Bronchial epithelial cell (primary cell): ENCODE results near the gene CFAP74. TPM values are rescaled to one million over a fixed set of nuclear protein-coding genes. Genes with fewer than 3 reads are reported as not detected.

Experiments
- DNase-seq: peaks from one replicate; pipeline ENCODE4 v3.0.0-alpha.2; 2010; ENCODE audit warnings: low read depth
- FAIRE-seq: peaks from 2 replicates; lab custom pipeline; 2011; peaks lifted over from hg19 to GRCh38; lab: Jason Lieb, UNC
- H3K27me3 ChIP-seq: 2 replicates; pipeline ENCODE4 v1.5.1; 2011; ENCODE audit warnings: low read length; ENCODE audit not compliant: control insufficient read depth, insufficient read depth
- H3K36me3 ChIP-seq: 2 replicates; pipeline ENCODE4 v1.5.1; 2011; ENCODE audit warnings: low read length; ENCODE audit not compliant: control insufficient read depth, insufficient read depth
- H3K4me3 ChIP-seq: 2 replicates; pipeline ENCODE4 v1.5.1; 2011; ENCODE audit warnings: mild to moderate bottlenecking, low read depth, low read length, control low read depth
- CTCF ChIP-seq: IDR thresholded peaks from 2 replicates; pipeline ENCODE4 v1.5.1; 2011; ENCODE audit warnings: mild to moderate bottlenecking, moderate library complexity, low read length, control low read depth, inconsistent platforms; ENCODE audit not compliant: insufficient read depth, severe bottlenecking
- total RNA-seq: library from RNA; depleted of rRNA; stranded (reverse); fragments of >200 nt; gene quantifications from 2 replicates; pipeline ENCODE4 v1.2.1, GENCODE V29; 2014

The CFAP74 gene
- total RNA-seq, 1 donor from 2014 or later, result not detected

GRCh38 chr1:1922702-1922955, 81.0 kb downstream of the CFAP74 start:
- DNase-seq, result no peak
- FAIRE-seq, result no peak
- Histone ChIP-seq H3K4me3 (no peak overlapping the region), H3K36me3 (no peaks in the 10 kb centered on the region), H3K27me3 (no peaks in the 10 kb centered on the region)
- TF ChIP-seq CTCF, result no peak

- no peak for TF ChIP-seq CTCF
- H3K27me3 ChIP-seq, result no peaks in the 10 kb centered on the region
- no peaks in the 10 kb centered on the region for H3K36me3 ChIP-seq
- H3K4me3 ChIP-seq, result no peak overlapping the region
- DNase-seq, result no peak
- no peak for FAIRE-seq
These were observed 81.5 kb downstream of the CFAP74 start for GRCh38 chr1:1921901-1922701.

GRCh38 chr1:1921459-1921862, 82.1 kb downstream of the CFAP74 start:
- Histone ChIP-seq H3K36me3 (no peaks in the 10 kb centered on the region), H3K27me3 (no peaks in the 10 kb centered on the region), H3K4me3 (no peak overlapping the region)
- no peak for TF ChIP-seq CTCF
- FAIRE-seq (no peak), DNase-seq (no peak)

GRCh38 chr1:1920608-1921458, 82.8 kb downstream of the CFAP74 start:
- no peak for FAIRE-seq
- no peak for TF ChIP-seq CTCF
- DNase-seq, result no peak
- no peaks in the 10 kb centered on the region for H3K36me3 ChIP-seq
- no peaks in the 10 kb centered on the region for H3K27me3 ChIP-seq
- no peak overlapping the region for H3K4me3 ChIP-seq

GRCh38 chr1:1920057-1920607, 83.5 kb downstream of the CFAP74 start:
- Histone ChIP-seq H3K4me3 (peak overlapping the region; percentile 54), H3K36me3 (no peaks in the 10 kb centered on the region), H3K27me3 (no peaks in the 10 kb centered on the region)
- FAIRE-seq, result no peak
- DNase-seq, result no peak
- TF ChIP-seq CTCF, result no peak
